GM23338 (cell line): Measurements from ENCODE around the gene SIAE. TPM values are rescaled to one million over a fixed set of nuclear protein-coding genes. Genes with fewer than 3 reads are reported as not detected.

Experiments used
- ATAC-seq: fragments of 200-7000 bp; cut with Tn5 transposase; 3 replicates; pipeline ENCODE4 v1.9.1; 2020
- DNase-seq: peaks from one replicate; pipeline ENCODE4 v3.0.0-alpha.2; 2015; ENCODE audit warnings: low spot score
- H2AFZ ChIP-seq: fragments of 200-600 bp; sonication (generic); 2 replicates; pipeline ENCODE4 v1.8.0; 2016; ENCODE audit warnings: antibody characterized with exemption, mild to moderate bottlenecking, moderate library complexity
- H3F3A ChIP-seq: fragments of 200-600 bp; sonication (generic); replicated peaks from 2 replicates; pipeline ENCODE4 v1.8.0; 2017; ENCODE audit warnings: antibody characterized with exemption, mixed run types, low read depth
- H3K27ac ChIP-seq: fragments of 200-600 bp; sonication (generic); 2 replicates; pipeline ENCODE4 v1.6.1; 2016; ENCODE audit warnings: low read depth
- H3K27me3 ChIP-seq: fragments of 200-600 bp; sonication (generic); 2 replicates; pipeline ENCODE4 v1.8.0; 2016; ENCODE audit warnings: mild to moderate bottlenecking, mixed run types, moderate library complexity; ENCODE audit not compliant: insufficient read depth
- H3K36me3 ChIP-seq: fragments of 200-600 bp; sonication (generic); 2 replicates; pipeline ENCODE4 v1.8.0; 2016; ENCODE audit warnings: mild to moderate bottlenecking; ENCODE audit not compliant: insufficient read depth
- H3K4me1 ChIP-seq: fragments of 200-600 bp; sonication (generic); 2 replicates; pipeline ENCODE4 v1.8.0; 2016; ENCODE audit warnings: mild to moderate bottlenecking, moderate library complexity; ENCODE audit not compliant: insufficient read depth
- H3K4me2 ChIP-seq: fragments of 200-600 bp; sonication (generic); 2 replicates; pipeline ENCODE4 v1.7.1; 2017; ENCODE audit warnings: mixed run types
- H3K4me3 ChIP-seq: fragments of 200-600 bp; sonication (generic); 2 replicates; pipeline ENCODE4 v1.6.1; 2016; ENCODE audit warnings: mixed run types
- H3K79me2 ChIP-seq: fragments of 200-600 bp; sonication (generic); replicated peaks from 2 replicates; pipeline ENCODE4 v1.8.0; 2017; ENCODE audit warnings: mild to moderate bottlenecking; ENCODE audit not compliant: insufficient read depth
- H3K9me2 ChIP-seq: fragments of 200-600 bp; sonication (generic); 2 replicates; pipeline ENCODE4 v1.8.0; 2017; ENCODE audit not compliant: insufficient read depth
- H4K20me1 ChIP-seq: fragments of 200-600 bp; sonication (generic); replicated peaks from 2 replicates; pipeline ENCODE4 v1.8.0; 2017; ENCODE audit warnings: mild to moderate bottlenecking; ENCODE audit not compliant: insufficient read depth
- H3K27ac Mint-ChIP-seq: 2 replicates; pipeline ENCODE4 v1.8.0; 2020; ENCODE audit warnings: inconsistent platforms, mild to moderate bottlenecking, moderate library complexity, mixed read lengths
- H3K27me3 Mint-ChIP-seq: 3 replicates; pipeline ENCODE4 v1.8.0; 2022; ENCODE audit warnings: low read depth, mild to moderate bottlenecking, moderate library complexity, mixed read lengths, inconsistent platforms; ENCODE audit not compliant: insufficient read depth, poor library complexity
- H3K36me3 Mint-ChIP-seq: 3 replicates; pipeline ENCODE4 v1.8.0; 2021; ENCODE audit warnings: low read depth, mild to moderate bottlenecking, inconsistent platforms, moderate library complexity, mixed read lengths
- H3K4me1 Mint-ChIP-seq: 3 replicates; pipeline ENCODE4 v1.8.0; 2020; ENCODE audit warnings: mild to moderate bottlenecking, inconsistent platforms, mixed read lengths
- H3K4me3 Mint-ChIP-seq: 3 replicates; pipeline ENCODE4 v1.8.0; 2021; ENCODE audit warnings: moderate library complexity, mild to moderate bottlenecking, inconsistent platforms, mixed read lengths
- H3K9me3 Mint-ChIP-seq: 3 replicates; pipeline ENCODE4 v1.8.0; 2020; ENCODE audit warnings: moderate library complexity, mild to moderate bottlenecking, inconsistent platforms, mixed read lengths
- CREB1 ChIP-seq: fragments of 250-450 bp; sonication (Bioruptor Pico); IDR thresholded peaks from 2 replicates; pipeline ENCODE4 v1.5.0; 2020; ENCODE audit warnings: low read depth, mild to moderate bottlenecking, moderate library complexity
- EZH2 ChIP-seq: fragments of 200-600 bp; sonication (generic); IDR thresholded peaks from one replicate; pipeline ENCODE4 v1.8.0; 2017; ENCODE audit warnings: antibody characterized with exemption, mild to moderate bottlenecking, low read depth; ENCODE audit not compliant: unreplicated experiment
- EZH2phosphoT487 ChIP-seq: fragments of 200-600 bp; sonication (generic); IDR thresholded peaks from one replicate; pipeline ENCODE4 v1.8.1; 2018; ENCODE audit warnings: antibody characterized with exemption; ENCODE audit not compliant: unreplicated experiment
- JUNB ChIP-seq: IDR thresholded peaks from one replicate; pipeline ENCODE4 v1.6.1; 2016; ENCODE audit warnings: antibody characterized with exemption; ENCODE audit not compliant: unreplicated experiment
- NANOG ChIP-seq: IDR thresholded peaks from 2 replicates; pipeline ENCODE4 v1.6.1; 2016; ENCODE audit warnings: antibody characterized with exemption, borderline replicate concordance
- POLR2AphosphoS5 ChIP-seq: IDR thresholded peaks from 2 replicates; pipeline ENCODE4 v1.6.1; 2016; ENCODE audit warnings: antibody characterized with exemption, low read depth
- STAT1 ChIP-seq: IDR thresholded peaks from one replicate; pipeline ENCODE4 v1.6.1; 2016; ENCODE audit warnings: antibody characterized with exemption; ENCODE audit not compliant: unreplicated experiment
- ZNF331 ChIP-seq: fragments of 250-450 bp; sonication (Bioruptor Pico); IDR thresholded peaks from 2 replicates; pipeline ENCODE4 v1.5.0; 2020; ENCODE audit warnings: low read depth, mild to moderate bottlenecking, moderate library complexity
- polyA plus RNA-seq: library from polyadenylated mRNA; unstranded; fragments of >200 nt; fragmentation: Nextera tagmentation; extraction: Ambion mirVana; gene quantifications from 2 replicates; pipeline ENCODE4 v1.2.1, GENCODE V29; 2016
- total RNA-seq: library from RNA; depleted of rRNA; stranded (reverse); fragments of >200 nt; shearing (Covaris generic); gene quantifications from 2 replicates; pipeline ENCODE4 v1.2.3, GENCODE V29; 2014
- TF ChIP-seq, protein P1 (sequence below): IDR thresholded peaks from 2 replicates; pipeline ENCODE4 v1.6.1; 2016; ENCODE audit warnings: antibody characterized with exemption
- TF ChIP-seq, protein P2 (sequence below): IDR thresholded peaks from one replicate; pipeline ENCODE4 v1.6.1; 2018; ENCODE audit warnings: antibody characterized with exemption; ENCODE audit not compliant: unreplicated experiment
- TF ChIP-seq, protein P3 (sequence below), 2 experiments: fragments of 200-600 bp in 1 of 2; sonication (generic) in 1 of 2; conservative IDR thresholded peaks; 2 replicates each; pipeline versions ENCODE4 v1.5.1 to v1.6.1; 2016 to 2017; ENCODE audit warnings: antibody characterized with exemption in 2 of 2, low read depth in 2 of 2, mild to moderate bottlenecking in 2 of 2, moderate library complexity in 1 of 2

The SIAE gene
- total and polyA plus RNA-seq, 2 experiments from 2014 or later = 1.1 to 1.7 TPM

DNA sequence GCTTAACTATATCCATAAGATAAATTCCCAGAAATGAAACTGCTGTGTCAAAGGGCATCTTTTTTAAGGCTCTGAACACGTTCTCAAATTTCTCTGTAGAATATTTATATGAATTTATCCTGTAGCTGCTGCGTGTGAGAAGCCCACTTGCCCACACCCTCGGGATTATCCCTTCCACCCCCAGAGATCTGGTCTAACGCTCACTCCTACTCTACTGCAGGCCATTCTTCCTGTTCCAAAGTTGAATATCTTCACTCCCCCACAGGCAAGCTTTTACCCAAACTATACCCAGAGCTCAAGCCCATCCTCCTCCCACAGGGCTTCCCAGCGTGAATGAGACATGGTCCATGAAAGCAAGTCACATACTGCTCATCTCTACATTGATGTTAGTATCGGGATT is 24.9 kb downstream of the SIAE start:
- Histone ChIP-seq H2AFZ (no peak overlapping the region), H3K4me1 (no peaks in the 10 kb centered on the region), H3K9me2 (no peaks in the 10 kb centered on the region), H3K4me3 (no peak overlapping the region), H3K4me2 (no peak overlapping the region), H4K20me1 (no peaks in the 10 kb centered on the region), H3K36me3 (no peaks in the 10 kb centered on the region), H3K27me3 (no peaks in the 10 kb centered on the region), H3F3A (no peaks in the 10 kb centered on the region), H3K27ac (no peak overlapping the region), H3K79me2 (no peaks in the 10 kb centered on the region)
- Mint-ChIP-seq H3K36me3 (no peaks in the 10 kb centered on the region), H3K4me1 (peaks cover 6% of the 10 kb centered on the region; the same call in 2 of the 3 replicates), H3K27ac (no peak overlapping the region), H3K4me3 (no peak overlapping the region), H3K27me3 (peaks cover 3% of the 10 kb centered on the region), H3K9me3 (no peaks in the 10 kb centered on the region)
- ATAC-seq (no peak), DNase-seq (no peak)
- TF ChIP-seq POLR2AphosphoS5 (no peak), EZH2phosphoT487 (no peak), EZH2 (no peak), NANOG (no peak), CREB1 (CRISPR knock-in tag) (no peak), ZNF331 (CRISPR knock-in tag) (no peak), JUNB (no peak), STAT1 (no peak)
- TF ChIP-seq, protein P1, sequence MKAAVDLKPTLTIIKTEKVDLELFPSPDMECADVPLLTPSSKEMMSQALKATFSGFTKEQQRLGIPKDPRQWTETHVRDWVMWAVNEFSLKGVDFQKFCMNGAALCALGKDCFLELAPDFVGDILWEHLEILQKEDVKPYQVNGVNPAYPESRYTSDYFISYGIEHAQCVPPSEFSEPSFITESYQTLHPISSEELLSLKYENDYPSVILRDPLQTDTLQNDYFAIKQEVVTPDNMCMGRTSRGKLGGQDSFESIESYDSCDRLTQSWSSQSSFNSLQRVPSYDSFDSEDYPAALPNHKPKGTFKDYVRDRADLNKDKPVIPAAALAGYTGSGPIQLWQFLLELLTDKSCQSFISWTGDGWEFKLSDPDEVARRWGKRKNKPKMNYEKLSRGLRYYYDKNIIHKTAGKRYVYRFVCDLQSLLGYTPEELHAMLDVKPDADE = no peak
- TF ChIP-seq, protein P2, sequence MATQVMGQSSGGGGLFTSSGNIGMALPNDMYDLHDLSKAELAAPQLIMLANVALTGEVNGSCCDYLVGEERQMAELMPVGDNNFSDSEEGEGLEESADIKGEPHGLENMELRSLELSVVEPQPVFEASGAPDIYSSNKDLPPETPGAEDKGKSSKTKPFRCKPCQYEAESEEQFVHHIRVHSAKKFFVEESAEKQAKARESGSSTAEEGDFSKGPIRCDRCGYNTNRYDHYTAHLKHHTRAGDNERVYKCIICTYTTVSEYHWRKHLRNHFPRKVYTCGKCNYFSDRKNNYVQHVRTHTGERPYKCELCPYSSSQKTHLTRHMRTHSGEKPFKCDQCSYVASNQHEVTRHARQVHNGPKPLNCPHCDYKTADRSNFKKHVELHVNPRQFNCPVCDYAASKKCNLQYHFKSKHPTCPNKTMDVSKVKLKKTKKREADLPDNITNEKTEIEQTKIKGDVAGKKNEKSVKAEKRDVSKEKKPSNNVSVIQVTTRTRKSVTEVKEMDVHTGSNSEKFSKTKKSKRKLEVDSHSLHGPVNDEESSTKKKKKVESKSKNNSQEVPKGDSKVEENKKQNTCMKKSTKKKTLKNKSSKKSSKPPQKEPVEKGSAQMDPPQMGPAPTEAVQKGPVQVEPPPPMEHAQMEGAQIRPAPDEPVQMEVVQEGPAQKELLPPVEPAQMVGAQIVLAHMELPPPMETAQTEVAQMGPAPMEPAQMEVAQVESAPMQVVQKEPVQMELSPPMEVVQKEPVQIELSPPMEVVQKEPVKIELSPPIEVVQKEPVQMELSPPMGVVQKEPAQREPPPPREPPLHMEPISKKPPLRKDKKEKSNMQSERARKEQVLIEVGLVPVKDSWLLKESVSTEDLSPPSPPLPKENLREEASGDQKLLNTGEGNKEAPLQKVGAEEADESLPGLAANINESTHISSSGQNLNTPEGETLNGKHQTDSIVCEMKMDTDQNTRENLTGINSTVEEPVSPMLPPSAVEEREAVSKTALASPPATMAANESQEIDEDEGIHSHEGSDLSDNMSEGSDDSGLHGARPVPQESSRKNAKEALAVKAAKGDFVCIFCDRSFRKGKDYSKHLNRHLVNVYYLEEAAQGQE = no peak
- TF ChIP-seq, protein P3, sequence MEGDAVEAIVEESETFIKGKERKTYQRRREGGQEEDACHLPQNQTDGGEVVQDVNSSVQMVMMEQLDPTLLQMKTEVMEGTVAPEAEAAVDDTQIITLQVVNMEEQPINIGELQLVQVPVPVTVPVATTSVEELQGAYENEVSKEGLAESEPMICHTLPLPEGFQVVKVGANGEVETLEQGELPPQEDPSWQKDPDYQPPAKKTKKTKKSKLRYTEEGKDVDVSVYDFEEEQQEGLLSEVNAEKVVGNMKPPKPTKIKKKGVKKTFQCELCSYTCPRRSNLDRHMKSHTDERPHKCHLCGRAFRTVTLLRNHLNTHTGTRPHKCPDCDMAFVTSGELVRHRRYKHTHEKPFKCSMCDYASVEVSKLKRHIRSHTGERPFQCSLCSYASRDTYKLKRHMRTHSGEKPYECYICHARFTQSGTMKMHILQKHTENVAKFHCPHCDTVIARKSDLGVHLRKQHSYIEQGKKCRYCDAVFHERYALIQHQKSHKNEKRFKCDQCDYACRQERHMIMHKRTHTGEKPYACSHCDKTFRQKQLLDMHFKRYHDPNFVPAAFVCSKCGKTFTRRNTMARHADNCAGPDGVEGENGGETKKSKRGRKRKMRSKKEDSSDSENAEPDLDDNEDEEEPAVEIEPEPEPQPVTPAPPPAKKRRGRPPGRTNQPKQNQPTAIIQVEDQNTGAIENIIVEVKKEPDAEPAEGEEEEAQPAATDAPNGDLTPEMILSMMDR (conservative IDR thresholded peaks at IDR 0.05; ENCODE audit: low read depth in 2 of 2) = no peak
